GM10847 (cell line): ENCODE data around the gene PPM1F.

ENCODE experiments used
- POLR2A ChIP-seq: IDR thresholded peaks from 2 replicates; pipeline ENCODE4 v1.6.1; 2011; ENCODE audit not compliant: insufficient read length; ENCODE audit errors: extremely low read depth

The PPM1F gene, protein sequence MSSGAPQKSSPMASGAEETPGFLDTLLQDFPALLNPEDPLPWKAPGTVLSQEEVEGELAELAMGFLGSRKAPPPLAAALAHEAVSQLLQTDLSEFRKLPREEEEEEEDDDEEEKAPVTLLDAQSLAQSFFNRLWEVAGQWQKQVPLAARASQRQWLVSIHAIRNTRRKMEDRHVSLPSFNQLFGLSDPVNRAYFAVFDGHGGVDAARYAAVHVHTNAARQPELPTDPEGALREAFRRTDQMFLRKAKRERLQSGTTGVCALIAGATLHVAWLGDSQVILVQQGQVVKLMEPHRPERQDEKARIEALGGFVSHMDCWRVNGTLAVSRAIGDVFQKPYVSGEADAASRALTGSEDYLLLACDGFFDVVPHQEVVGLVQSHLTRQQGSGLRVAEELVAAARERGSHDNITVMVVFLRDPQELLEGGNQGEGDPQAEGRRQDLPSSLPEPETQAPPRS

DNA sequence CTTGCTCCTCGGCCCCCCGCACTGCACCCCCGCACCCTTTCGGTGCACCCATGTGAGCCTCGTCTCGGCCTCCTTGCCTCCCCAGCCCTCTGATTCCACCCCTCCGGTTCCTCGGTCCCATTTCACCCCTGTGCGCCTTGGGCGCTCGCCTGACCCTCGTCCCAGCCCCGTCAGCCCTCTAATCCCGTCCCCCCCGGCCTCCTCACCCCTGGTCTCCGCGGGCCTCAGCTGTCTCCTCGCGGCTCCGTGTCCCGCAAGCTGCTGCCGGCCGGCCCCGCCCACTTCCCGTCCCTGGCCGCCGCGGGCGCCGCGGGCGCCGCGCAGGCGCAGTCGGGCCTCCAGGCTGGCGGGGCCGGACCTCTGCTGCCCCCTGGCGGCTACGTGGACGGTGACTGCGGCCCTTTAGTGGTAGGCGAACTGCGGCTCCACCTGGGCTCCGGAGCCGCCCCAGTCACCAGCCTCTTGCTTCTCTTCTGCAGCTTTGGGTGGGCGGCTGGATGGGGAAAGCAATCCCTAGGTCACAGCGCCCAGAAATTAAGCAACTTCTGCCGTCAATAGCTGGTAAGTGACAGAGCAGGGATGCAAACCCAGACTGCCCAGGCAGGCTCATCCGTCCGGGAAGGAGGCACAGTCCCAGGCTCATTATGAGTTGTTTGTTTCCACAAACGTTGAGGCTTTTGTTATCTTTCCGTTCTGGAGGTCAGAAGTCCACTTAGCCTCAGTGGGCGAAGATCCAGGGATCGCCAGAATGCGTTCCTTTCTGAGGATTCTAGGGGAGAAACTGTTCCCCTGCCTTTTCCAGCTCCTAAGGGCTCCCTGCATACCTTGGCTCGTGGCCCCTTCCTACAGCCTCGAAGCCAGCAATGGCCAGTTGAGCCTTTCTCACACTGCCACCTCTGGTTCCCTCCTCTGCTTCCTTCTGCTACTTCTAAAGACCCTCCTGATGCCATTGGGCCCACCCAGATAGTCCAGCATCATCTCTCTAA is at the start of gene PPM1F:
Gene PPM1F, minus strand, starts transcription at position 263 of the 986 bp plus-strand sequence. CDS start 6,800 bp downstream, outside the sequence.
- no peak for TF ChIP-seq POLR2A

- TF ChIP-seq POLR2A = no peak
These were observed 49.2 kb upstream of the PPM1F start for GRCh38 chr22:22001664-22002525.

DNA sequence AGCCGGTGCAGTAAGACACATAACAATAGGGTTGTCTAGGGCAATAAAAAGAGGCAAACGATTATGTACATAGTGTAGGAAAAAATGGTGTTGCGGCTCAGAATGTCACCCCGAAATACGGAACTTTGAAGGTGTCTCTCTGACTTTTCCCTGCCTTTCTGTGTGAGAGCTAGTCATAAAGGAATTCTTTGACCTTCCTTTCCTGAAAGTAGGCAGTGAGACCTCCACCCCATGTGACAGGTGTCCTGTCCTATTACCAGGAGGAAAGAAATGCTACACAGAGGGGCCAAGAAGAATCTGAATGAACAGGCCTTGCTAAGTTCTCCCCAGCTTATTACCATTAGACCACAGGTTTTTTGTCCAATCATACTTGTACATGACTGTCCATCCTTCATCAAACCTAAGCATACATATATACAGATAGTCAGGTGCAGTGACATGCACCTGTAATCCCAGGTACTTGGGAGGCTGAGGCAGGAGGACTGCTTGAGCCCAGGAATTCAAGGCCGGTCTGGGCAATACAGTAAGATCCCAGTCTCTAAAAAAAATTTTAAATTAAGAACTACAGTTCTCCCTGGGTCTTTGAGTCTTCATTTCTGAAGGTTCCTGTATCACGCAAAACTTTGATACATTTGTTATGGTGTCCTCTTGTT is 46.1 kb upstream of the PPM1F start:
- no peak for TF ChIP-seq POLR2A

GRCh38 chr22:21996175-21996720 is 43.6 kb upstream of the PPM1F start:
- no peak for TF ChIP-seq POLR2A

DNA sequence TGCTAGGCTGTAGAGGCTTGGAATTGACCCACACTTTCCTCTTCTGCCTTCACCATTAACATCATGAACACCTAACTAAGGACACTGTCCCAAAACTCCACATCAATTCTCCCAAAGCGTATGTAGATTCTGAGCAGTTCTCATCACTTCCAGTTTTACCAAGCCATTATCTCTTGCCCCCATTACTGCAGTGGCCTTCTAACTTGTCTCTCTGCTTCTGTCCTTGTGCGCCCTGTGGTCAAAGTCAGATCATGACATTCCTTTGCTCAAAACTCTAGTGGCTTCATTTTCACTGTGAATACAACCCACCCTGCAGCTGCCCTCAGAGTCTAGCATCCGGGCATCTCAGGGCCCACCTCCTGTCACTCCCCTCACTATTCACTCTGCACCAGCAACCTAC is 43.0 kb upstream of the PPM1F start:
- no peak for TF ChIP-seq POLR2A

GRCh38 chr22:21994881-21995444 is 42.3 kb upstream of the PPM1F start:
- no peak for TF ChIP-seq POLR2A

DNA sequence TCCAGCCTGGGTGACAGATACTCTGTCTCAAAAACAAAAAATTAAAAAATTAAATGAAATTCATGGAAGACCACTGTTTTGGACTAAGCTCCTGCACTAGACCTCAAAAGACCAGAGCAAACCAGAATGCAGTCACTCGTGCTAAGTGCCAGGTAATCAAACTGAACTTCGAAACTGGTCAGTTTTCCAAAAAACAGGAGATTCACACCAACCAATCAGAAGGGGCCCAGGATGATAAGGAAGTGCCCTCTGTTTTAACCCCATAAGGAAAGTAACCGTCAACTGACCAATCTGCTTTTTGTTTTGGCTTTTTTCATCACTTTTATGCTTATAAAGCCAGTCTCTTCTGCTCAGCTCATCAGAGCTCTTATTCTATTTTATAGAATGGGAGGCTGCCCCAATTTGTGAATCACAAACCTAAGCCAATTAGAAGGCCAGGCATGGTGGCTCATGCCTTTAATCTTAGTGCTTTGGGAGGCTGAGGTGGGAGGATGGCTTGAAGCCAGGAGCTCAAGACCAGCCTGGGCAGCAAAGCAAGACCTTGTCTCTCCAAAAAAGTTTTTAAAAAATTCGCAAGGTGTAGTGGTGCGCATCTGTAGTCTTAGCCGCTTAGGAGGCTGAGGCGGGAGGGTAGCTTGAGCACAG is 40.1 kb upstream of the PPM1F start:
- TF ChIP-seq POLR2A = no peak

DNA sequence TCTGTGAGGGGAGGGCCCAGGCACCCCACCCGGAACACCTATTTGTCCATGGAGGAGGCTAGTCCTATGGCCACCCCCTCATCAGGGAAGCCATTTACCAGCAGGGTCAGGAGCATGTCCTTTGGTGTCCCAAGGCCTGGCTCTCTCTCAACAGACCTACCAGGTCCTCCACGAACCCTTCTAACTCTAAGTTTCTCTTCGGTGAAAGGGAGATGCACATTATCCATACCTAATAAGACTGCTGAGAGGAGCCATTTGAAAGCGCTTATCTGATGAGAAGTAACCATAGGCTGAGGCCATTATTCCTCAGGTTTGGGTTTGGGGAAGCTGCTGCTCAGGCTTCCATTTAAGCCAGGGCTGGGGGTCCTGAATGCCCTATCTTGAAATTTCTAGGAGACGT is 39.1 kb upstream of the PPM1F start:
- no peak for TF ChIP-seq POLR2A

GRCh38 chr22:21991304-21991596 is 38.6 kb upstream of the PPM1F start:
- TF ChIP-seq POLR2A = no peak

GRCh38 chr22:21990445-21991303 is 38.0 kb upstream of the PPM1F start:
- no peak for TF ChIP-seq POLR2A

GRCh38 chr22:21989049-21989448 is 36.4 kb upstream of the PPM1F start:
- no peak for TF ChIP-seq POLR2A

GRCh38 chr22:21985214-21985613 is 32.6 kb upstream of the PPM1F start:
- TF ChIP-seq POLR2A = no peak

DNA sequence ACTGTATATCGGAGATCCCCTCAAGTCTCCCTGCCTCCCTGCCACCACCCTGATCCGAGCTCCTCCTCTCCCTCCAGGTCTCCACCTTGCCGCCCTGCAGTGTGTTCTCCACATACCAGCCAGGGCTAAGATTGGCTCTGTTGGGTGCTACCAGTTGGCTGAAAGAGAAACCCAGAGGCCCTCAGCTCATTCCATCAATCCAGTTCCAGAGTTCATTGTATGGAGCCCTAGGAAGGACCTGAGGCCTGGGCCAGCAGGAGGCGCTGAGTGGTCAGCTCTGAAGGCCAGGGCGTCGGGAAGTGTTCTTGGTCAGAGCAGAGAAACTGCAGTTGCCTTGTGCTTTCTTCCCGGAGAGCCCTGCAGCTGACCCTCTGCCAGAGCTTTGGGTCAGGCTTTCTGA is 32.1 kb upstream of the PPM1F start:
- no peak for TF ChIP-seq POLR2A
